ENCODE measurements around the gene MGLL.

The MGLL gene

DNA sequence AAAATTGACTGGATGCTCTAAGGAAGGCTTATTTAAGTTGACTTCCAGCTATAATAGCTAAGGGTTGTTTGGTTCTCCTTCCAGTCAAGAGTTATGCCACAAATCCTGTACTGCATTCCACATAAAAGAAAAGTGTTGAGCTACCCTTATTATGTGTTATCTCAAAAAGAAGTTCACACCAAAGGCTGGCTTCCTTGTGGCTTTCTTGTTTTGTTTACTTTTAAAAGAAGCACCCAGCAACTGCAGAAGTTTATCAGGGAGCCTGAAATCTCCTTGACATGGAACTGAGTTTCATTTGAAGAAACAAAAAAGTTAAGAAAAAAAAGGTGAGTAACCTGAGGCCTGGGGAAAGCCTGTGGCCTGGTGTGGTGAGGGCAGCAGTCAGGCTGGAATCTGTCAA lies 10.2 kb downstream of the MGLL start:
- DNase-seq (ENCODE audit: low read depth): no peak

DNA sequence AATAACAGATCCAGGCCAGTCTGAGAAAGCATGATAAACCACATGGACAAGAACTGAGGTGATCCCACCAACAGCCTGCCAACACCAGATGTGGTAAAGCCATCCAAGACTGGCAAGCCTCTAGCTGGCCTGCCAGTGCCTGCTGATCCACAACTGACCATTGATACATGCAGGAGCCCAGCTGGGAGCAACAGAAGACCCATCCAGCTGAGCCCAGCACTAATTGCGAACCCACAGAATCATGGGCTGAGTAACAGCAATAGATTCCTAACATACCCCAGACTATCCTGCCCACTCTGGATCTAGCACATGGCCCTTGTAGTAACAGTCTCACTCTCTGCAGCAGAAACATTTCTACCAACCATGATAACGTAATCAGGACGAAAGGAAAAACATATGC lies 10.6 kb downstream of the MGLL start:
- DNase-seq (ENCODE audit: low read depth): no peak

DNA sequence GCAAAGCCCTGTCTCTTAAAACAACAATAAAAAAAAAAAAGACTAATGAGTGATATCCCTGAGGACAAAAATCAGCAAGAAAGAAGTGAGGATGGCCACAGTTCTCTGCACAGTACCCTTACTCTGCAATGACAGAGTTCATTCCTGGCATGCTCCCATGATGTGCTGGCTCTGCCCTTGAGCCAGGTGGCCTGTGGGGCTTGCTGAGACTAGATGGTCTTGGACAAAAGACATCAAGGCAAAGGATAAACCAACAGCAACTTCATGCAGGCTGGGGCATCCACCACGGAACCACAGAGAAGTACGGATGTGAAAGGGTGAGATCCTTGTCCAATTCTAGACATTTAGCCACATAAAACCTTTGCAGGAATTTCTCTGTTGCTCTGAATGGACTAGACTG lies 12.7 kb downstream of the MGLL start:
- DNase-seq (ENCODE audit: low read depth): no peak

DNA sequence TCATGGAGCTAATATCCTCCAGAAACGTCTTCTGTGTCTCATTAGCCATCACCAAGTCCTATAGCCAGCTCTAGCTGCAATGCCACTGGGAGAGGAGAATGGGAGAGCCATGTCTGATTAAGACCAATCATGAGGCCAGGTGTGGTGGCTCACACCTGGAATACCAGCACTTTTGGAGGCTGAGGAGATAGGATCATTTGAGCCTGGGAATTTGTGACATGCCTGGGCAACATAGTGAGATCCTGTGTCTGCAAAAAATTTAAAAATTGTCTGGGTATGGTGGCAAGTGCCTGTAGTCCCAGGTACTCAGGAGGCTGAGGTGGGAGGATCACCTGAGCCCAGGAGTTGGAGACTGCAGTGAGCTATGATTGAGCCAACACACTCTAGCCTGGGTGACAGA lies 13.1 kb downstream of the MGLL start:
- no peak for DNase-seq (ENCODE audit: low read depth)

DNA sequence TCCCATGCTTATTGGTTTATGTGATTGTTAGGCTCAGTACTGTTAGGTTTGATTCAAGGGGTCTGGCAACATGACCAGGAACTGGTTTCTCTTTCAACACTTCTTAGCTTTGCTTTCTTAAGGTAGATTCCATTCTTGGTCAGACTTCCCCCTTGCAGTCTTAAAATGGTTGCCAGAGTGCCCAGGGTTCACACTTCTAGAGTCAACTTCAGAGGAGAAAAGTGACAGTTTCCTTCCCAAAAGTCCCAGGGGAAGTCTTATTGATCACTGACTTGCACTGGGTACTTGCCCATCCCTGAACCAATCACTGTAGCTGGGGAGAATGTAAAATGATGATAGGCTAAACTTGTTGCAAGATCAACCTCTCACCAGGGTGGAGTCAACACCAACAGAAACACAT lies 14.1 kb downstream of the MGLL start:
- no peak for DNase-seq (ENCODE audit: low read depth)

DNA sequence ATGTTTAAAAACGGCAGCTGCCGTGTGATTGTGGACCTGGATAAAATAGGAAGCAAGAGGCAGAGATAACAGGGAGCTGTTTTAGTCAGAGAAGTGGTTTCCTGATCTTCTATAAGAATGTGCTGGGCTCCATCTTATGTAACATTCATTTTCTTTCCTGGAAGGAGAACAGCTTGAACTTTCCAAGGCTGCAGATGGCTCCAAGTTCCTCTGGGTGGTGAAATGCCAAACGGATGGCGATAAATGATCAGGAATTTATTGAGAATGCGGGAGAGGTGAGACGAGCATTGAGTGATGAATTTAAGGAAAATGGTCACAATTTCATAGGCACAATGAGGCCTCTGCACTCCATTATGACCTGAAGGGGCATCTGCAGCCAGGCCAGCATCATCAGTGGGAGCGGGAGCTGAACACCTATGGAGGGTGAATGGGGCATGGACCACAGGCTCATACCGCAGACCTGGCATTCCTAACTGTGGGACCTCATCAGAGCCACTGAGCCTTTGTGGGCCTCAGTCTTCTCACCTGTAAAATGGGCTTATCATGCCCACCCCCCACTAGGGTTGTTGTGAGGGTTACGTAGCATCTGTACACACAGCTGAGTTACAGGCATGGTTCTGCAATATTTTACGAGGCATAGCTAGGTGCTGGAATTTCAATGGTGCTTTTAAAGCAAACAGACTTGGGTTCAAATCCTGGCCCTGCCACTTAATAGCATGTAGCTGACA lies 17.1 kb downstream of the MGLL start:
- DNase-seq (ENCODE audit: low read depth): no peak

DNA sequence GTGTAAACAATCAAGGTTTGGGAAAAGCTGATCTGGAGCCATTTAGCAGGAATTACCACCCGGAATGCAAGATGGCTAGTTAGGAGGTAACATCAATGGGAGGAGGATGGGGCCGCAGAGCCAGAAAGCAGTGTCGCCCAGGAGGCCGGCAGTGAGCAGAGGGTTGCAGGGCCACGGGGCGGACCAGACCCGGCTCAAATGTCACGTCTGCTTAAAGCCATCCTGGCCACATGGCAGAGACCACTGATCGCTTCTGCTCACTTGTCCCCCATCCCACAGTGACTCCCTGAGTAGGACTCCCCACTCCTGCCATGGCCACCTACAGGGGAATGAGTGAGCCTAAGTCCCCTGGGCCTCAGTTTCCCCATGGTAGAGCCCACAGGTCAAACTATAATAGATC lies 18.2 kb downstream of the MGLL start:
- no peak for DNase-seq (ENCODE audit: low read depth)

DNA sequence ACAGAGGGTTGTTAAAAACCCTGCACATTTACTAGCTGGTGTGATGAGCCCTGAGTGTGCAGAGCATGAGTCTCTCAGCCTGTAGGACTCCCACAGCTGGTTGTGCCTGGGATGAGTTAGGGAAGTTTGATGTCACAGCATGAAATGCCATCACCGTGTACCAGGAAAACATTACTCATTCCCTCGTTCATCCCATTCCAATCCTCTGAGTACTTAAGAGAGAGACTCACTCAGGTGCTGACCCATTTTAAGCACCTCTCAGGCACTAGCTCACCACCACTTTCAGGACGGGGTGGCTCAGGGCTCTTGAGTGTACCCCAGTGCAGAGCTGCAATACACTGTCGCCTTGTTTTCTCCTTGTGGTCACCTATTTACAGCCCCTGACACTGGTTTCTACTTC lies 18.7 kb downstream of the MGLL start:
- peak; percentile 88 for DNase-seq (ENCODE audit: low read depth)

DNA sequence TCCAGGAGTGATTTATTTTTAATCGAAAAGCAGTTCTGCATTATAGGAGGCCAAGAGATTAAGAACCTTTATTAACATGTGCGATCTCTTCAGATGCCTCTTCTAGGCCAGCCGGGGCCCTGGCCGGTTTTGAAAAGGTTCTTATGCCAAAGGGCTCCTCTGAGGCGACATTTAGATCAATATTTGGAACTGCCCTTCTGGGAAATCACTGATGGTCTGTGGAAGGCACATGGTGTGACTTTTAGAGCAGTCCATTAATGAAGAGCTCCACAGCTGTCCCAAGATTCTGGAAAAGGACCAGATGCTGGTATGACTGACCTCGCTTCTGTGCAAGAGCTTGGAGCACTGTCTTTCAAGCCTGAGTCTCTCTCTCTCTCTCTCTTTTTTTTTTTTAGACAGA lies 19.7 kb downstream of the MGLL start:
- DNase-seq (ENCODE audit: low read depth): no peak

DNA sequence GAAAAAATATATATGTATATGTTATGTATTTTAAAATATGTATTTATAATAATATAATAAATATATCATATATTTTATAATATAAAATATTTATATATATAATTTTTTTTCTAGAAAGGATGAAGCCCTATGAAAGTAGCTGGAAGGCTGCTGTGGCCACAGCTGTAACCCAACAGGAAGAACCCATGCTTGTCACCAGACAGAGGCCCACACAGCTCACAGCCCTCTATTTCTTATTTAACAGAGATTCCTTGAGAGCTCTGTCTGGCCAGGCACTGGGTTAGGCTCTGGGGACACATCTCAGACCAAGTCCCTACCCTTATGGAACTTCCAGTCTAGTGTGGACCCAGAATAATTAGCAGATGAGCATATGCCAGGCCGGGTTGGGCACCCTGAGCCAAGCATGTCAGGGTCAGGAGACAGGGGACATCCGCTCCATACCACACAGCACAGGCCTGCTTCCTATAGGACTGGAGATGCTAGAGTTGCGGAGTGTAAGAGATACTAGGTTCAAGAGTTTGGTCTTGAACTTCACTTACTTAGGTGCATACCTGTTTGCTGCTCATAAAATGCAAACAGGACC lies 20.5 kb downstream of the MGLL start:
- no peak for DNase-seq (ENCODE audit: low read depth)

DNA sequence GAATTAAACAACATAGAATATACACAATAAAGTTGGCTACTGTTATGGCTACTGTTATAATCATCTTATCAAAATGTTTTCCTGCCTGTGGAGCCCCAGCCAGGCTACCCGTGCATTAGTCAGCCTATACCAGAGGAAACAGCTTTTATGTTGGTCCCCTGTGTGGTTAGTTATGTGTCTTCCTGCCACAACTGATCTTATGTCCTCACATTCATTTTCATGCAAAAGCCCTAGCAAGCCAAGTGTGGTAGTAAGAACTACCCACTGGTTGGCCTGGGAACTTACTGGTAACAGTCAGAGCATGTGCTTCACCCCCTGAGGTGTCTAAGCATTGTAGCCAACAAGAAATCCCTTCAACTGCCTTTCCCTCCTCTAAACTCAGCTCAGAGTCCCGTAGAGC lies 21.8 kb downstream of the MGLL start:
- DNase-seq (ENCODE audit: low read depth): no peak

DNA sequence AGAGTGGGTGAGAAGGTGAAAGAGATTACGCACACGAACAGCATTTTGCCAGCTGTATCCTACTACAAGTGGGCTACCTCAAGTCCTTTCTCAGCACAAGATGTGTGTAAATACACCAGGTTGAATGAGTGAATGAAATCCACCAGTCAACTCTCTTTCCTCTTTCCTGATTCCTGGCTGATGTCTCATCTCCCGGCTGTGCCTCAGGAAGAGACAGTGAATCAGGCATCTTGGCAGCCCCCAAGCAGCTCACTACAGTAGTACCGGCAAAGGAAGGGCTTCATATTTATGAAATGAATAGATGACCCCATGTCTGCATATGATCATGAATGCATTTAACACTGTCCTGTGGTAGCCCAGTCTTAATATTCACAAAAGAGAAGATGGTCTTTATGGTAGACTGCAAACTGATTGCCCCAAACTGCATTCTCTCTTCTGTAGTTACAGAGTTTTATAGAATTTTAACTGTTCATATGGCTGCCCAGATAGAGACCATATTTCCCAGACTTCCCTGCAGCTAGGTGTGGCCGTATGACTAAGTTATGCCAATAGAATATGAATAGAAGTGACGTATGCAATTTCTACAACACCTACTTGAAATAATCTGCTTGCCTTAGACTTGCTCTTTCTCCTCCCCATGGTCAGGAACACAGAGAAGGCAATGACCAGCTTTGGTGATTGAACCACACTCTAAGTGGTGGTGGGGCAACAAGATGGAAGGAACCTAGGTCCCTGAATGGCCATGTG lies 22.7 kb downstream of the MGLL start:
- no peak for DNase-seq (ENCODE audit: low read depth)

DNA sequence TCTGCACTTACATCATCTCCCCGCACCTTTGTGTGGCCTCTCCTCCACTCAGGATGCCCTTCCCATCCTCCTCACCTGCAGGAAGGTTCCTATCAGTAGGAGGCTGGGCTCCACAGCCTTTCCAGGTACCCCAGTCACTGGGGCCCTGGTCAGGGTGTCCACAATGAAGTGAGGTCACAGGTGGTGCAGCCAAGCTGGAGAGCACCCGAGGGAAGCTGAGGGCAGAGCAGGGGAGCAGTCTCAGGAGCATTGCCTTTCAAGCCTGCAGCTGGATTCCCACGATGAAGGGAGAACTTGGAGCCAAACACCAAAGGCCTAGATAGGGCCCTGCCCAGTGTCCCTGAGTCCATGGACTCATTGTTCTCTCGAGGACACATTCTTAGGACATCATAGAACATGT lies 23.6 kb downstream of the MGLL start:
- no peak for DNase-seq (ENCODE audit: low read depth)

DNA sequence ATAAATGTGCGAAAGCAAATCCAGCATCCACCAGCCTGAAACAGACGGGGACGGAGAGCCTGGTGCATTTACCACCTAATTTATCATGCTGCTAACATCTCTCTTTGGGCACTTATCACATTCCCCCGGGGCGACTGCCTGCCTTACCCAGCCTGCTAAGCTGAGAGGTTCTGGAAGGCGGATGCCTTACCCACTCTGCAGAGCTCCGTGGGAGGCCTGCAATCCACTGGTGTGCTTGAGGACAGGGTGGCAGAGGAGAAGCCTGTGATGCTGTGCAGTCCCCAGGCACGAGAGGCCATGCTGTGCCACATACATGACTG lies 25.5 kb downstream of the MGLL start:
- DNase-seq (ENCODE audit: low read depth): no peak

DNA sequence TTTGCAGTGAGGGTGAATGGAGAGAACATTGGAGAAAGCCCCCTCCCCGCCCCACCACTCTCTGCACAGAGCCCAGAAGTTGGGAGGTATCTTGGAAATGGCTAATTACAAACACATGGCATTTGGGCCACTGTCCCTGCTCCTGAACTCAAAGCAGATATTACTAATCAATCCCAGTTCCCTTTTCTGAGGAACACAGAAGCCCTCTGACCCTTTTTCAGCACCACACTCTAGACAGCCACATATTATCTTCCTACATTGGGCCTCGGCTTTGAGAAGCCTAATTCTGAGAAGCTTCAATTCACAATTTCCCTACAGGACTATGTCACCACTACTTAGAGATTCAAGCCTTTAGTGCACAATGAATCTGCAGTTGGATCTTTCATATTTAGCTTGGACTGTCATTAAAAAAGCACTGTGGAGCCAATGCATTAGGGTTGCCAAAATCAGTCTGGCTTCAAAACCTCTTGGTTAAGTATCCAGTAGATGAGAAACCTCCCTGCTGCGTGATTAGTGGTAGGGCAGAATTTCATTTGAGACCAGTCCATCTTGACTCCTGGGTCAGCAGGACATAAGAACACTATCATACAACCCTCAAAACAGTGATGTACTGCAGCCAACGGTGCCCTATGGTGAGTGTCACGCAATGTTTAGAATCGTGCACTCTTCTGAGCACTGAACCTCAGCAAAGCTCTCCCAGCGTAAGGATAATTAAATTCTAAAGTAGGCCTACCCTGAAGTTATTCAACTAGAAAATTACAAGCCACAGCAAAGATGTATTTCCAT lies 26.1 kb downstream of the MGLL start:
- no peak for DNase-seq (ENCODE audit: low read depth)

DNA sequence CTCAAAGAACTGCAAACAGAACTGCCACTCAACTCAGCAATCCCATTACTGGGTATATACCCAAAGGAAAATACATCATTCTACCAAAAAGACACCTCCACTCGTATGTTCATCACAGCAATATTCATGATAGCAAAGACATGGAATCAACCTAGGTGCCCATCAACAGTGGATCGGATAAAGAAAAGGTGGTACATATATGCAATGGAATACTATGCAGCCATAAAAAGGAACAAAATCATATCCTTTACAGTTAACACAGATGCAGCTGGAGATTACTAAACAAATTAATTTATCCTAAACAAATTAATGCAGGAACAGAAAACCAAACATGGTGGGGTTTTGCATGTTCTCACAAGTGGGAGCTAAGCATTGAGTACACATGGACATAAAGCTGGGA lies 27.3 kb downstream of the MGLL start:
- no peak for DNase-seq (ENCODE audit: low read depth)

DNA sequence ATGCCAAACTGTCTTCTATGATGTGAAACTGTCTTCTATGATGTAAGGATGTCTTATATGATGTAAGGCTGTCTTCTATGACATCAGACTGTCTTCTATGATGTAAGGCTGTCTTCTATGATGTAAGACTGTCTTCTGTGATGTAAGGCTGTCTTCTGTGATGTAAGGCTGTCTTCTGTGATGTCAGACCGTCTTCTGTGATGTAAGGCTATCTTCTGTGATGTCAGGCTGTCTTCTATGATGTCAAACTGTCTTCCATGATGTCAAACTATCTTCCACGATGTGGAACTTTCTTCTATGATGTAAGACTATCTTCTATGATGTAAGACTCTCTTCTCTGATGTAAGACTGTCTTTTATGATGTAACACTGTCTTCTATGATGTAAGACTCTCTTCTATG lies 27.9 kb downstream of the MGLL start:
- no peak for DNase-seq (ENCODE audit: low read depth)

DNA sequence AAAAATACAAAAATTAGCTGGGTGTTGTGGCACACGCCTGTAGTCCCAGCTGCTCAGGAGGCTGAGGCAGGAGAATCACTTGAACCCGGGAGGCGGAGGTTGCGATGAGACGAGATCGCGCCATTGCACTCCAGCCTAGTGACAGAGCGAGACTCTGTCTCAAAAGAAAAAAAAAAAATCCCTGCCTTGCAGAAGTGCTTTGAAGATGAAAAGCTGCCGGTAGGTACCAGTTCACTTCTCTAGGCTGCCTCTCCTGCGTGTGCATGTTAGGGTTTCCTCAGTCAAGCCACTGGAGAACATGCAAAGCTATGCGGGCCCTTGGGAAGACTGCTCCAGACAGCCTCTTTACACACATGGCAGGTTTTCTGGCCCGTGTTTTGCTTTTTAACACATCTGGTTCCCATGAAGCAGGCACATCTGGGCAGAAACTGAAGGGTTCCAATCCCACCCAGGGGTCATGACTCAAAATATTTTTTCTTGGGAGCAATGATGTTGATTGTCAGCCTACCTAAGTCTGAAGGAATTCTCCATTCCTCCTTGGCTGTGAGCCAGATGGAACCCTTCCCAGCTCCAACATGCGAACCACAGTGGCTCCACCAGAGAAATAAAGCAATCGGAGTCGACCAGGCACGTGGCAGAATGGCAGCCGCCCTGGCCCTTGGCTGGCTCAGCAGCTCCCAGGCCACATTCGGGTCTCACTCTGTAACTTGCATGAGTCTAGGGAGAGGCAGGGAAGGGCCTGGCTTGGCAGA lies 29.6 kb downstream of the MGLL start:
- DNase-seq (ENCODE audit: low read depth): no peak

DNA sequence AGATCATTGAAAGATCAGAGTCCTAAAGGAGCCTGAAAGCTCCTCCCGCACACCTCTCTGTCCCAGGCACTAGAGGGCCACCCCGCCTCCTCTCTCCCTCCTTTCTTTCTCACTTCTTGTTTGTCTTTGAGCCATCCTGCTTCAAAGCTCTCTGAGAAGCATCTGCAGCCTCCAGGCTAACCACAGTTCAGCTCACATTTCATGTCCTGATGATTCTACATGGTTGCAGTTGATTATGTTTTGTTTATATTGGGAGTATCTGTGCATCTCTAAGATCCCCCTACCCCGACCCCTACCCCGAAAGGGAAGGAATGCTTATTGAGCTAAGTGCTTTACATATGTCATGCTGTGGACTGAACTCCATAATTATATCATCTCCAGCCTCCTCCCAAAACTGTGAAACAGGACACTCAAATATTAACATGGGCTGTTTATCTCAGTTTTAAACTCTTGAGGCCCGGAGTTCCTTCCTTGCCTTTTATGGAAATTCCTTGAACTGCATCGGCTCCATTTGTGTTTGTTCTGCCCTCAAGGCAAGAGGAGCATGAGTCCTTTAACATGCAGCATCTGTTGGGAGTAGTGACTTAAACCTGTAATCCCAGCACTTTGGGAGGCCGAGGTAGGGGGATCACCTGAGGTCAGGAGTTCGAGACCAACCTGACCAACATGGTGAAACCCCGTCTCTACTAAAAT lies 30.9 kb downstream of the MGLL start:
- DNase-seq (ENCODE audit: low read depth): no peak

DNA sequence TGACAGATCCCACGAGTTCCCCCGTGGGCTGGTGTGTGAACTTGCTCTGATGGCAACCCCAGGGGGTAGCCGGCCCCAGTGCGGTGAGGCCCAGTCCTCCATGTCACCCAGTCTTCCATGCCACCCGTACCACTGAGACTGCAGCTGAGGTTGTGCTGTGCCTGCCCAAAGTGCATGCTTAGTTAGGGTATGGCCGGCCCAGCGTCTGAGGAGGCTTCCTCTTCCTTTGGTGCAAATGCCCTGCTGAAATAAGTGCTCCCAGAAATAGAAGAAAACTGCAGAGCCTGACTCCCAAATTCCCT lies 31.5 kb downstream of the MGLL start:
- no peak for DNase-seq (ENCODE audit: low read depth)

DNA sequence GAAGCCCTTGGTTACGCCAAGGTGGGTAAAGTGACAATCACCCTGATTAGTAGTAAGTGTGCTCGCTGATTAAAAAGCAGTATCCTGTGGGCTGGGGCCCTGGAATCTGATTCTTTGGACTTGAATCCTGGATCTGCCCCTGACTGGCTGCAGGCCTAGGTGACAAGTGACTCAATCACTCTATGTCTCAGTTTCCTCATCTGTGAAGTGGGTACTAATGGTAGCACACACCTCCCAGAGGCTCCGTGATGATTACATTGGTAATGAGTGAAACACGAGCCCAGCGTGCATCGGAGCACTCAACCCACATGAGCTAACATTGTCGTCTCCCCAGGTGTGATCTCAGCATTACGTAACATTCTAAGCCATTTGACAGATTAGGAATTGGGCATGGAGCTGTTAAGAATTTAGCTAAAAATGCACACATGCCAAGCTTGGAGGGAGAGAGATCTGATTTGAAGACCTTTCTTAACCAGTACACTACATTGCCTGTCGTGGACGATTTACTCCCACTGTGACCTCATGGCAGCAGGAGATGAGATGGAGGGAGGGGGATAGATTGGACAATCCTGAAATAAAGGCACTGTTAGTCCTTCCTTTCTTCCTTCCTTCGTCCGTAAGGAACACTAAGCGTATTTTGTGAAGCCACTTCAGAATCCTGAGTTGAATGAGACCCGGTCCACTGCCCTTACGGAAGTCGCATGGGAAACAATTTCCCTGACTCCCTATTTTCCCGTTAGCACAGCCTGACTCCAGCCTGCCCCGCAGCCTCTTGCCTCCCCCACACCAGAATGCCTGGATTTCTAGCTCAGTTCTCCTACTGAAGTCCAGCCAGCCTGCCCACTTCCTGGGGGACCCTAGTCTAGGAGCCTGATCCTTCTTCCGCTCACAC lies 32.1 kb downstream of the MGLL start:
- no peak for DNase-seq (ENCODE audit: low read depth)

Data from non-pigmented ciliary epithelial cell (primary cell).